Fibroblast of the conjunctiva (primary cell): ENCODE measurements around the gene RAB11A.

ENCODE experiments used
- DNase-seq: peaks from one replicate; pipeline ENCODE4 v3.0.0-alpha.2; 2010; ENCODE audit warnings: low read depth

The RAB11A gene

DNA sequence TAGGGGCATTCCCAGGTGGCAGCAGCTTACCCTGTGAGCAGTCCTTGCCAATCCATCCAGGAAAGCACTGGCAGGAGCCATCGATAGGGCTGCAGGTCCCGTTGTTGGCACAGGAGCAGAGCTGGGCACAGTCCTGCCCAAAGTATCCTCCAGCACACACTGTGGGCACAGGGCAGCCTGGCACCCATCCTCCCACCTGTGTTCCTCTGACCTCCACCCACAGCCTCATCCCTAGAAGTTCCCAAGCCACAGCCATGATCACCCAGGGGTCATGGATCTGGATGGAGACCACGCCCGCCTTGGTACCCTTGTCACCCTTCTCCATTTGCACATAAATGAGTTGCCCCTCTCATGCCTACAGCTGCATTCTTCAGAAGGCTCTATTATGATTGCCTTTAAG is 48.6 kb downstream of the RAB11A start:
- no peak for DNase-seq

DNA sequence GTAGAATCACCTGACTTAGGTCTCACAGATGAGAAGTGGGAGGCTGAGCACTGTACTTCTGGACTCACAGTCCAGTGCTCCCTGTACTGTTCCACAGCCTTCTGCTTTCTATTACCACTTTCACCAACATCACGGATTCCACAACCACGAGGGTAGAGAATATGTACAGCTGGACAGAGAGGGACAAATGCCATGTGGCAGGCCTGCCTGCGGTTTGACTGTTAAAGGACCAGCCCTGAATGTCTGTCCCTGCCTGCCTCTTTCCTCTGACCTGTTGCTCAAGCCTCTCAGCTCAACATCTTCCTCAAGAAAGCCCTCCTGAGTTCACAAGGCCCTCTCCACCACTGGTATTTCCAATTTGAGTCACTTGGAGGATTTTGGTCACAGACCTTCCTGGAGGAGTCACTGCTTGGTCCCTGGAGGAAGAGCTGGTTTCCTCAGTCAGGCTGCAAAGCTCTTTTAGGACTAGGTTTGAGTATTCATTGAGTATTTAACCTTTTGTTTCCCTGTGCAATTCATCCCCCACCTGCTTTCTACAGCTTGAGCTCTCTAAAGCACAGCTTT is 49.1 kb downstream of the RAB11A start:
- no peak for DNase-seq

DNA sequence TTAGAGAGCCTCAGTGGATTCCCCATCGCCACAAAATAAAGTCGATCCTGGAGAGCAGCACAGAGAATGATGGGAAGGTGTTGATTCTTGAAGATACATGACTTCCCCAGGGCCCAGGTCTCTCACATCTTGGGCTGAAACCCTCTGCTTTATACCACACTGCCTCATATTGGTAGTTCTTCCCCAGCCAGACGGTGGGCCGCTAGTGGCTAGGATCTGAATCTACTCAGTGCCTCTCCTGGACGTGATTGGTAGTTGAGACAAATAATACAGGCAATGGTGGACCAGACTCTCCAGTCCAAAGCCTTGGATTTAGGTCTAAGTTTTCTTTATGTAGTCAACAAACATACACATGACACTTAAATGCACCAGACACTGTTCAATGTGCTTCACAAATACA is 49.7 kb downstream of the RAB11A start:
- DNase-seq = no peak

DNA sequence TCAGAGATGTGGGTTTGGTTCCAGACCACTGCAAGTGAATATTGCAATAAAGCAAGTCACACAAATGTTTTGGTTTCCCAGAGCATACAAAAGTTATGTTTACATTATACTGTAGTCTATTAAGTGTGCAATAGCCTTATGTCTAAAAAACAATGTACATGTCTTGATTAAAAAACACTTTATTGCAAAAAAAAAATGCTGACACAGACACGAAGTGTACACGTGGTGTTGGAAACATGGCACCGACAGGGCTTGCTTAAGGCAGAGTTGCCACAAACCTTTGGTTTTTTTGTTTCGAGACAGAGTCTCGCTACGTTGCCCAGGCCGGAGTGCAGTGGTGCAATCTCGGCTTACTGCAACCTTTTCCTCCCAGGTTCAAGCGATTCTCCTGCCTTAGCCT is 50.1 kb downstream of the RAB11A start:
- DNase-seq = no peak

DNA sequence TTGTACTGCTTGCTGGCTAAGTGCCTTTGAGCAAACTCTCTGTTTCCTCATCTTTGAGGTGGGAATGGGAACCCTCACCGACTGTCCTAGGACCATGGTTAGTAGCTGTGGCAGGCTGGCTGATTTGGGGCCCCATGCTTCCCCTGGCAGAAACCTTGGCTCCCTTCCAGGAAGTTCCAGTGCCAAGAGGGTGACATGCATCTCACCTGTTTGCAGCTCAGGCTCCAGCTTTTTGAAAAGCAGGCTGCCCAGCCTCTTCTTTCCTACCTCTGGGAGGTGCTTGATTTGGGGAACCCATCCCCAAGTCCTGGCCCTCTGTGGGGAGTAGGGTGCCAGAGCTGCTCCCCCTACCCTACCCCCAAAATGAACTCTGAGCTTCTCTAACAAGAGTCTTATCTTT is 50.8 kb downstream of the RAB11A start:
- DNase-seq = no peak

DNA sequence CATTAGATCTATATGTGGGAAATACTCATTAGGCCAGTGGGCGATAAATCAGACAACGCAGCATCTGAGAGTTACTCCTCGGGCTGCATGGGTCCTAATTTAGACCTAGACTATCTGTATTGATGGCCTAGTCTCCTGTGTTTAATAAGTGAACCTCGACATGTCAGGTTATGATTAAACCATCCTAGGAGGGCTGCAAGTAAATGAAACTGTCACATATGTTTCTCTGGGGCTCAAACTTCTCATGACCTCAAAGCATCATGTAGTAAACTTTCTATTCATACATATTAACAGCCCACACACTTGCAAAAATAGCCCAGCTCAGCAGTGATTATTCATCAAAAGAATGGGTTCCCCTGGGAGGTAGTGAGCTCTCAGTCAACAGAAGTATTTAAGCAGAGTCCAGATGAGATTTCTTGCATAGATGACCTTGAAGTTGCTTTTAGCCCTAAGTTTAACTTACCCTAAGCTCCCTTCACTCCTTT is 51.6 kb downstream of the RAB11A start:
- no peak for DNase-seq

DNA sequence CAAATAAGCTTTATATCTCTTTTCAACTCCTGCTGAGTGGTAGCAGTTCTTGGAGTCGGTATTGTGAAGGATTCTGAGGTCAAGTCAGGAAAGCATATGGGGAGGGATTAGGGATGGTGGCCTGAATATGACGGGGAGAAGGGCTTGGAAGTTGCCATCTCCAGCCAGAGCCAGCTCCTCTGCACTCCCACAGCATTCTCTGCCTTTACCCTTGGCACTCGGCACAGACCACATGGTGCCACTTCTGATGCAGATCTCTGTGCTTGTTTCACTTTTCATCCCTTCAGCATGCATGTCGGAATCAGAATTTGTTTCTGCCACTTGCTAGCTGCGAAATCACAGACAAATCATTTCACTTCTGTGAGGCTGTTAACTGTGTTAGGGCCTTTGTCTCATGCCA is 52.5 kb downstream of the RAB11A start:
- no peak for DNase-seq

DNA sequence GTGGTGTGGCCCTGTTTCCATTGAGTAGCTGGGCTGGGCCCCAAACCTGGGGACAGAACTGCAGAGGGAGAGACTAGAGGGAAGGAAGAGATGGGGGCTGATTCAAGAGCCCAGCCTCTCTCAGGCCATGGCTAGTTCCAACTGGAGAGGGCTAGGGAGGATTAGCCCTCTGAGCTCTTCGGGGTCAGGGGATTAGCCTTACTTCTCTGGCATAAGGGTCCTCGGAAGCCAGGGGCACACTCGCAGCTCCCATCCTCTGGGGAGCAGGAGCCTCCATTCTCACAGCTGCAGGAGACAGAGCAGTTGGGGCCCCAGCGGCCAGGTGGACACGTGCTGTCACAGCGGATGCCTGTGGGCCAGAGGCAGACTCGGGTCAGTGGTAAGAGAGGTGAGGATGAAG is 53.3 kb downstream of the RAB11A start:
- DNase-seq = no peak

DNA sequence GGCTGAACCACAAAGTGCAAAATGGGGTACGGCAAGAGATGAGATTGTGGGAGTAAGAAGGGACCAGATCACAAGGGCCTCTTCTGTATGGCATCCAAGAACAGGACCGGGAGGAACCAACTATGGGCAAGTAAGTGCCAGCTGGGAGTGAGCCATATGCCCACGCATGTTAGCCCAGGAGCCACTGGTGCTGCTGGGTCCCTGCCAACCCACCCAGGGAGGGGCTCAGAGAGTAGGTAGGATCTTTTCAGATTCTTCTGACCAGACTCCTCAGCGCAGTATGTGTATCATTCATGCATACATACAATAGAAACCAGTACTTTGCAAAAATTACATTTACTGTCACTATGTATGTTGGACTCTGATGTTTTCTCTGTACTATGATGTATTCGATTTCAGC is 54.0 kb downstream of the RAB11A start:
- DNase-seq = no peak

DNA sequence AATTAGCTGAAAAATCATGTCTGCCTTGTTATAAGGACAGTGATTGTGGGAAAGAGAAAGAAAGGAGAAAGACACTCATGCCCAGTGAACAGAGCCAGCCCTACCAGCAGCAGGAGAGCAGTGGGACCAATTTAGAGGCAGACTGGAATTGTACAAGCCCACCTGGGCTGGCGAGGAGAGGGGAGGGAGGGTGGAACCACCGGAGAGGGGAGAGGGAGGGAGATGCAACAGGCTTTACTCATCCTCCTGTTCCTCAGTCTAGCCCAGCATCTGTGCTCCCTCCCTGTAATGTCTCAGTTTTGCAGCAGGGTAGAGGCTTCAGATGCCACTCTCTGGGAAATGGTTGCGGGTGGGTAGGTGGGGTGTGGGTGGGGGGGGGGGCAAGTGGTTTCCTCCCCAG is 54.7 kb downstream of the RAB11A start:
- no peak for DNase-seq

DNA sequence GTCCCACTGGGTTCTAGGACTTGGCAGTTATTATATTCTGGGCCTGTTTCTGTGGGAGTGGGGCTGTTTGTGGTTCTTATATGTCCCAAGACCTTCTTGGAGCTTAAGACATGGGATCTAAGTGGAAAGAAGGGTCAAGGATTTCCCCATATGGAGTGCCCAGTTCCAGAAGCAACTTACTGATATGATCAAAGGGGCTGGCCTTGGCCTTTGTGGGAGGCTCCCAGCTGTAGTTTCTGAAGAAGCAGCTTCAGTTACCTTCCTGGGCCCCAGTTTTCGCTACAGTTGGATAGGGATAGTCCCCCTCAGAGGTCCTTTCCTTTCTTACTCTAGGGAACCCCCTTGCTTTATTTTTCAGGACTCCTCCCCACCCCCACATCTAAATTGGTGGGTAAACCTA is 56.0 kb downstream of the RAB11A start:
- no peak for DNase-seq

DNA sequence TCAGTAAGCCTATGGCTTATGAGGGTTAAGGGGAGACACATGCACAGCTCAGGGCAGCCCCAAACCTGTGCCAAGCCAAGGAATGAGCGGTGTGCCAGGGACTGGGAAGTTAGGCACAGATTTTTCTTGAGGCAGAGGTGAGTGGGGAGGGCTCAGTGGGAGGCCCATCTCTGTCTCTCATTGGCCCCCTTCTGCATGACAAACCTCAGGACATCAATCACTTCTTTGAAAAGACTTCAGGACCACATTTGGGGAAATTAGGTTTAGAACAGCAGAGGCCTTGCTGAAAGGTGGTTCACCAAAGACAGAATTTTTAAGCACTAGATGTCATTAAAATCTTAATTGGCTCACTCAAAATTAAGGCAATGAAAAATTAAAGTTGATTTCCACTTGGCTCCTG is 57.2 kb downstream of the RAB11A start:
- DNase-seq = no peak

DNA sequence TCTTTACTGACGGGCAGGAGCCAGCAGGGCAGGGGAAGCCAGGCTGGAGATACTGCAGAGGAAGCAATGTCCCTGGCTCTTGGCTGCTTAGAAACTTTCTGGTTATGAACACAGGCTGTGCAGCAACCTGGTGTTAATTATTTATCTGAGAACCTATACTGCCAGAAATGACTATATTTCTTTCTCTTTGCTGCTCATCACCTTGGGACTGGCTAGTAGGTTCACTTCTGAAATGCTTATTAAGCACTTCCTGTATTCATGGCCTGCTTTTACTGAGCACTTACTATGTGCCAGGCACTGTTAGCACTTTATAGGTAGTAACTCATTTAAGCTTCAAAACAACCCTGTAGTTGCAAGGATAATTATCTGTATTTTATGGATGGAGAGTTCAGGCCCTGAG is 57.6 kb downstream of the RAB11A start:
- no peak for DNase-seq

DNA sequence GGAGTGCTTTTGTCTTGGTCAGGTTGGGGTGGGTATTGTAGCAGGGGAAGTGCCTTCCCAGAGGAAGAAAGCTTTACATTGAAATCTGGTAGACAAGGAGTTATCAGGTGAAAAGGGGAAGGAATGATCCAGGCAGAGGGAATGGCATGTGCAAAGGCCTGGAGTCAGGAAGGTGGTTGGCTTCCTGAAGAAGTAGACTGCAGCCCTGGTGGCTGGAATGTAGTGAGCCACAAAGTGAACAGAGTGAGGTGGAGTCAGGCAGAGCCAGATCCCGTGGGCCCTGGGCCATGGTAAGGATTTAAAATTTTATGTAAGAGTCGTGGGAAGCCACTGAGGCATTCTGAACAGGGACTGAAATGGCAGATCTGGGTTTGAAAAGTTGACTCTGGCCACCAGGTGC is 58.3 kb downstream of the RAB11A start:
- no peak for DNase-seq

DNA sequence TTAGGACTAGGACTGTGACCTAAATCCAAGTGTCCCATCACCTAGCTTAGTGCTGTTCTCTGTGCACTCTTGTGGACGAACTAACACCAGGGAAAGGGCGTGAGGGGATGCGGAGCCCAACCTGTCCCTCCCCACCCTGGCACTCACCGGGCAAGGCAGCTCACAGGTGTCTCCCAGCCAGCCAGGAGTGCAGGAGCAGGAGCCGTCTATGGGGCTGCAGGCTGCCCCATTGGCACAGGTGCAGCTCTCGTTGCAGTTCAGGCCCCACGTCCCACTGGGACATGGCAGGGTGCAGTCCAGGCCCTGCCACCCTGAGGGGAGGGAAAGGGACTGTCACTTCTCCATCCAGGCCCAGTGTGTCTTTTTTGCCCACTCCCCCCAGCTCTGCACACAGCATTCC is 60.3 kb downstream of the RAB11A start:
- DNase-seq = no peak

DNA sequence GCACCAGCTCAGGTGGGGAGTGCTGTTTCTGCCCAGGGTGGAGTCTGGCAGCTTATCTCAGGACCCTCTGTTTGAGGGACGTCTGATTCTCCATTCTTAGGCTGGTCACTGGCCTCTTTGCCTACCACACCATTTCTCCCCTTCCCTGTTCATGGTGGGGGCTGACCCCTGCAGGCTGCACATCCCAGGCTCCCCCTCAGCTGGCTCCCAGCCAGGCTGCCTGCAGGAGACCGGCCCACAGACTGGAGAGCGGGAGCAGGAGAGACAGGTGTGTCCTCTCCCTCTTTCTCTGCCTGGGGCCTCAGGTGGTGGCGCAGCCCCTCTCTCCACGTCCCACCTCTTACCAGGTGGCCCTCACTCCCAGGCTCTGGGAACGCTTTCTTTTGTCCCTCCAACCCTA is 60.8 kb downstream of the RAB11A start:
- no peak for DNase-seq

DNA sequence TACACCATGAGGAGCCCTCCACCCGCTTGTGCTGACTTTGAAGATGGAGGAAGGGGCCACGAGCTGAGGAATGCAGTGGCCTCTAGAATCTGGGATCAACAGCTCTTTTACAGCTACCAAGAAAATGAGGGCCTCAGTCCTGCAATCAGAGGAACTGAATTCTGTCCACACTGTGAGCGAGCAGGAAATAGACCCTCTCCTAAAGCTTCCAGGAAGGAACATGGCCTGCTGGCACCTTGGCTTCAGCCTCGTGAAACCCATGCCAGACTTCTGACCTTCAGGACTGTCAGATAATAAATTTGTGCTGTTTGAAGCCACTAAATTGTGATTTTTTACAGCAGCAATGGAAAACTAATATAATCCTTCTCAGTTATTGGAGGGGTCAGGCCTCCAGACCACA is 61.9 kb downstream of the RAB11A start:
- no peak for DNase-seq

DNA sequence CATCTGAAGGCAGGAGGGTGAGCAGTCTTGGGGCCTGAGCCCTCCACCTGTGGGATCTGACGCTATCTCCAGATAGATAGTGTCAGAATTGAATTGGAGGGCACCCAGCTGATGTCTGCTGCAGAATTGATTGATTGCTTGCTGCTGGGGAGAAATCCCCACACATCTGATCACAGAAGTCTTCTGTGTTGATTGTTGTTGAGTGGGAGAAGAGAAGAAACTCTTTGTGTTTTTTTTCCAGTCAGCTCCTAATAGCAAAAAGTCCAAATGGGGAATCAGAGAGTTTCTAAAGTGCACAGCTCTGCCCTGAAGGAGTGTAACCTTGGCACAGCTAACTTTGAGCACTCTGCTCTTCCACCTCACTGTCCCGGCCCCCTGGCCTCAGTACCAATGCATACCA is 66.1 kb downstream of the RAB11A start:
- DNase-seq = no peak

DNA sequence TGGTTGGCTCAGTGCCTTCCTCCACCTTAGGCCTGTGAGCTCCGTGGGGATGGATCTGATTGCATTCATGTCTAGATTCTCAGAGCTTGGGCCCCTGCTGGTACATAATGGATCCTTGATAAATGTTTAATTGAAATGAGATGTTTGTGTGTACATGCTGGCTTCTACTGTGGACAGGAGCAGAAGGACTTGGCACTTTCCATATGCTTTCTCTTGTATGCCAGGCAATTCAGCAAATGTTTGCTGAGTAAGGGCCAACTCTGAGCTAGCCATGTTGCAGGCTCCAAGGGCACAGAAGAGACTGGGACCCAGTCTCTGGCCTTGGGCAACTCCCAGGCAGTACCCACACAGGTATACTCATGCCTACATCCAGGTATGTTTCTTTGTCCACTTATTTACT is 67.0 kb downstream of the RAB11A start:
- no peak for DNase-seq

DNA sequence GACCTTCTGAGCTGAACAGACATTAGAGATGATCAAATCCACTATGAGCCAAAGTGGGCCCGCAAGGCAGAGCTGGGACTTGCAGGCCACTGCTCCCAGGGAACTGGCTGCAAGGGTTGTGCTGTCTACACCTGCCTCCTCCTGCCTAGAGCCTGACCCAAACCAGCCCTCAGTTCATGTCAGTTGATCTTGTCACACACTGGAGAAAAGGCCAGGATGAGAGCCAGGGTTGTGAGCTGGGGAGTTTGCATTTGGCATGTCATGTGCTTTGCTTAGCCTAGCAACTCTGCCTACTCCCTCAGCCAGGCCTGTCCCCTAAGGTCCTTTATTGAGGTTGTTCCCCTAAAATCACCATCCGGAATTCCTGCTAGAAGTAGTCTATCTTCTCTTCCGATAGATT is 67.8 kb downstream of the RAB11A start:
- no peak for DNase-seq

DNA sequence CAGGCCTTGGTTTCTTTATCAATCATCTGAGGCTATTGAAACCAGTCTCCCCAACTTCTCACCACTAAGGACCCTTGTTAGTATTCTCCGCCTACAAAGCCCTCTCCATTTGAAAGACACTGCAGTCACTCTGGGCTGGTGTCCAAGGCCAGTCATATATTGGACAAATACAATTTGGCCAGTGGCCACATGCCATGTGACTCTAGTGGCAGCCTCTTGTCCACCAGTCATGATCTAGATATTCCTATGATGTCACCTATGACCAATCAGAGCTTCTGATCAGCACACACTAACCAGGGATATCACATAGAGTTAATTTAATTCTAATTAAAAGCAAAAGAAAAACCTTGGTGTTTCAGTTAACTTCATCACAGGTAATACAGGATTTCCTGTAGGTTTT is 68.2 kb downstream of the RAB11A start:
- DNase-seq = no peak

DNA sequence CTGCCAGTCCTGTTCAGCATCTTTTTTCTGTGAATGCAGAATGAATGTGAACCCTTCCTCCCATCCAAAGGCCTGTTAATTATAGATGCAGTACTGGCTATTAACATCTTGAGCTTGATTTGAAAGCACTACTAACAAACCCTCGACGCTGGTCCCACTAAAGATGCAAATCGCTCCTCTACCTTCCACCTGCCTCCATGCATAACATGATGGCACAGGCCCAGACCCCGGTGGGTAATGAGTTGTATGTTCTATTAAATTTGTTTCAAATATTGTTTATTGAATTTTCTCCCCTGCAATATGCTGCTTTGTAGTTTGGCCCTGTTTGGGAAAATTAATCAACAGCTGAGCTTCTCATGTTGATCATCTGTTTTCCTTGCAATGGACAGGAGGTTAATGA is 69.3 kb downstream of the RAB11A start:
- DNase-seq = no peak

DNA sequence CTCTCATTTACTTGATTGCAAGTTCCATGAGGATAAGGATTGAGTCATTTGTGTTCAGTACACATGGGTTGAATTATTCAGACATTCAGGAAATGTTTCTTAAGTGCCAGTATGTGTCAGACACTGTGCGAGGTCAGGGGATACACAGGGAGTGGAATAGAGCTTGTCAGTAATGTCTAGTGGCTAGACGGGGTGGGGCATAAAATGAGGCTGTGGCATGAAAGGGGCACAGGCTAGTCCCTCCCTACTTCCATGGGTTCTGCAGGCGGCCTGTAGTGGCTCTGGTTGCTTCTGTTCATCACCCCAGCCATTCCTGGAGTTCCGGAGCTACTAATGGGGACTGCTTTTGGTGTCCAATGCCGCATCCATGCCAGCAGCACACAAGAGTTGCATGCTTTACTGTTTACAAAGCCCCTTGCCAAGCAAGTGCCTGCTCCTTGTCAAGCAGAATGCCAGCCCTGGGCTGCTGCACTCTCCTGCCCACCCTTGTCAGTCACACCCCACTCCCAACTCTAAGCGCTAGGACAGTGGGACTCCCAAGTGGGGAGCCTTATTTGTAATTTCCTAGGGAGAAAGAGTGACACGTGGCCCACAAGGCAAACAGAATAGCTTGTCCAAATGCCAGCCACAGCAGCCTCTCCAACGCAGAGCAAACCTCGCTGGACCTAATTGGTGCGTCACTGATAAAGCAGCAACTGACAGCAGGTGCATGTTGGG is 70.8 kb downstream of the RAB11A start:
- DNase-seq = peak; percentile 52

DNA sequence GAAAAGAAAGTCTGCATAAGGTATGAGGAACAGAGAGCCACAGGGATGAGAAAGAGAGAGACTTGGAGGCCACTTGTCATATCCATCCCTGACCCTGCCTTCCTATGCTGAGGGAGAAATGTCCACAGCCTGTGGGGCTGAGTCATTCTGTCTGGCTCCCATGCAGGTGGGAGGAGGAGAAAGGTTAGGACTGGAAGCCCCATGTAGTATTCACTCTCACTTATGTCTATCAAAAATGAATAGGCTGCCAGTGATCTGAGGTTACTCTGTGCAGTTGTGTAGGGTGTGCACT is 71.3 kb downstream of the RAB11A start:
- no peak for DNase-seq
